ENCODE results near the gene FGF5. TPM values are rescaled to one million over a fixed set of nuclear protein-coding genes. Genes with fewer than 3 reads are reported as not detected.

The FGF5 gene
- total and polyA plus RNA-seq, 10 of the 15 experiments (the other 5 are each of a cell fraction or from before 2014, with no cell fraction given), result 0.87 to 7.4 (median 1.6) TPM

GRCh38 chr4:80259012-80259411 lies 7.5 kb upstream of the FGF5 start:
- POLR2A ChIA-PET, result no interaction called here
- FAIRE-seq, result no peak
- SMC1A ChIA-PET (ENCODE audit: uncharacterized antibody, unreplicated experiment), result interaction anchor here (0.7 to 0.9 kb wide), 2 partner anchors 39 to 1517 kb away, joined by 3 to 4 read pairs; no protein-coding TSS in a partner anchor
- Histone ChIP-seq H4K20me1 (ENCODE audit: control insufficient read depth, insufficient read depth) (no peaks in the 10 kb centered on the region), H3K4me2 (ENCODE audit: control insufficient read depth, insufficient read depth) (no peak overlapping the region), H3K4me3 (no peak overlapping the region), H3K27me3 (replicated peaks in 1 of 2; ENCODE audit: control insufficient read depth in 2 of 2, insufficient read depth in 2 of 2, low read length in 1 of 2) (peaks cover 0 to under 1% of the 10 kb centered on the region in 2 experiments; a peak in 2 of 4 replicates), H3K36me3 (ENCODE audit: control insufficient read depth in 2 of 2, insufficient read depth in 2 of 2, low read length in 1 of 2) (no peaks in the 10 kb centered on the region), H3K4me1 (ENCODE audit: control insufficient read depth, insufficient read depth, low read length) (no peaks in the 10 kb centered on the region), H3K27ac (ENCODE audit: control insufficient read depth, insufficient read depth) (no peak overlapping the region), H2AFZ (ENCODE audit: control insufficient read depth, low read depth, low read length) (no peak overlapping the region), H3K9me3 (replicated peaks; ENCODE audit: control insufficient read depth, insufficient read depth, low read length) (no peaks in the 10 kb centered on the region), H3K79me2 (ENCODE audit: control insufficient read depth, insufficient read depth, low read length) (no peaks in the 10 kb centered on the region), H3K9ac (ENCODE audit: control insufficient read depth, insufficient read depth, low read length) (no peak overlapping the region)
- BruUV-seq (replicated peaks), result no TSS peak
- ATAC-seq, result no peak
- CTCF ChIA-PET, result interaction anchor here (1.2 kb wide), 1 partner anchor 39 kb away, joined by 3 read pairs; no protein-coding TSS in a partner anchor
- in situ Hi-C loops (cut with MboI) (no loop called here), intact Hi-C loops (cut with micrococcal nuclease; ENCODE audit: unreplicated experiment) (no loop called here)
- no peak for DNase-seq (ENCODE audit: low read depth, low spot score)
- RAD21 ChIA-PET (ENCODE audit: unreplicated experiment), result interaction anchor here (0.9 to 1.5 kb wide), 3 partner anchors 14 to 44 kb away, joined by 3 to 4 read pairs (median 4); no protein-coding TSS in a partner anchor
- no peak for TF ChIP-seq BMI1 (IDR thresholded peaks at IDR 0.05; ENCODE audit: borderline replicate concordance)
- TF ChIP-seq NR2C2 (IDR thresholded peaks at IDR 0.05; ENCODE audit: borderline replicate concordance, control insufficient read depth, insufficient read length, low read depth), result no peak
- no peak for TF ChIP-seq RFX5 (IDR thresholded peaks at IDR 0.05; ENCODE audit: low read depth, low read length)
- no peak for TF ChIP-seq ESRRA (IDR thresholded peaks at IDR 0.05; ENCODE audit: low read length)
- TF ChIP-seq ZBTB11 (CRISPR knock-in tag; IDR thresholded peaks at IDR 0.05), result no peak
- no peak for TF ChIP-seq ZNF622 (IDR thresholded peaks at IDR 0.05)
- no peak for TF ChIP-seq ZNF274 (IDR thresholded peaks at IDR 0.05; ENCODE audit: insufficient read depth, insufficient read length)
- TF ChIP-seq CHD4 (IDR thresholded peaks at IDR 0.05), result no peak
- no peak for TF ChIP-seq MTA3 (IDR thresholded peaks at IDR 0.05; ENCODE audit: borderline replicate concordance, low read length)
- TF ChIP-seq BRCA1 (IDR thresholded peaks at IDR 0.05; ENCODE audit: low read depth, low read length), result no peak
- TF ChIP-seq ZNF24 (IDR thresholded peaks at IDR 0.05), result no peak
- 19% methylated on average over 4 of the region's 4 CpGs for WGBS (ENCODE audit: insufficient coverage, insufficient replicate concordance, low lambda C conversion rate, missing lambda C conversion rate)
